Stomach (tissue), 9 donors: Measurements from ENCODE around the gene MSI2. TPM values are rescaled to one million over a fixed set of nuclear protein-coding genes. Genes with fewer than 3 reads are reported as not detected.

ENCODE experiments used
- DNase-seq, 2 donors: peaks; one replicate each; pipeline versions ENCODE4 v3.0.0 to v3.0.0-alpha.2; 2013 to 2019
- H3K27ac ChIP-seq, 5 donors: fragments of 200-600 bp in 4 of 5; sonication (generic) in 4 of 5; one replicate each; pipeline ENCODE4 v1.5.1; 2013 to 2019; ENCODE audit warnings: mild to moderate bottlenecking in 1 of 5, moderate library complexity in 1 of 5
- H3K27me3 ChIP-seq, 3 donors: fragments of 200-600 bp; sonication (generic); one replicate each; pipeline ENCODE4 v1.5.1; 2017 to 2019; ENCODE audit warnings: mixed run types in 1 of 3
- H3K36me3 ChIP-seq, 4 donors: fragments of 200-600 bp; sonication (generic); 1 replicate in 3 of 4; 2 replicates in 1 of 4; pipeline ENCODE4 v1.5.1; 2016 to 2019
- H3K4me1 ChIP-seq, 4 donors: fragments of 200-600 bp; sonication (generic); one replicate each; pipeline ENCODE4 v1.5.1; 2016 to 2019
- H3K4me3 ChIP-seq, 4 donors: fragments of 200-600 bp; sonication (generic) in 3 of 4; one replicate each; pipeline ENCODE4 v1.5.1; 2016 to 2019; ENCODE audit warnings: mild to moderate bottlenecking in 1 of 4
- H3K9me3 ChIP-seq, 4 donors: fragments of 200-600 bp; sonication (generic); one replicate each; pipeline ENCODE4 v1.5.1; 2016 to 2019
- CTCF ChIP-seq, 7 experiments: fragments of 450-650 bp in 4 of 7; fragments of 200-600 bp in 3 of 7; sonication (generic) in 3 of 7; IDR thresholded peaks; one replicate each; pipeline ENCODE4 v1.5.1; 2016 to 2019; ENCODE audit warnings: antibody characterized with exemption in 7 of 7, control low read depth in 2 of 7, mild to moderate bottlenecking in 1 of 7
- EP300 ChIP-seq: sonication (generic); formaldehyde crosslinking; IDR thresholded peaks from one replicate; pipeline ENCODE4 v1.6.1; 2017; ENCODE audit warnings: antibody characterized with exemption
- POLR2A ChIP-seq, 4 donors: fragments of 450-650 bp; IDR thresholded peaks; one replicate each; pipeline ENCODE4 v1.6.1; 2016; ENCODE audit warnings: antibody characterized with exemption in 4 of 4, control low read depth in 2 of 4, mild to moderate bottlenecking in 1 of 4, moderate library complexity in 1 of 4
- POLR2AphosphoS5 ChIP-seq, 3 donors: sonication (generic); formaldehyde crosslinking; IDR thresholded peaks; one replicate each; pipeline ENCODE4 v1.6.1; 2016; ENCODE audit warnings: antibody characterized with exemption in 3 of 3
- WGBS, 5 donors: extraction: QIAGEN DNeasy Blood & Tissue Kit in 3 of 5; methylation state at CpG; one replicate each; pipeline versions ENCODE4 v1.1.5 to v1.1.7; 2013 to 2018; 5-methylcytosine and 5-hydroxymethylcytosine counted together
- intact Hi-C: fragments of 100-400 bp; cut with DNase I; formaldehyde crosslinking; loops from one replicate; pipeline ENCODE4 v1.15.1; 2023; ENCODE audit warnings: low total_unique reads
- polyA plus RNA-seq, 3 donors: library from polyadenylated mRNA; stranded (reverse); fragments of 200-250 nt; gene quantifications; one replicate each; pipeline ENCODE4 v1.2.3, GENCODE V29; 2013
- total RNA-seq, 5 donors: library from RNA; depleted of rRNA; stranded (reverse); fragments of >200 nt; gene quantifications; one replicate each; pipeline versions ENCODE4 v1.1.0 to v1.2.3, GENCODE V29; 2014 to 2016
- donor health status: healthy with polysubstance abuse.
- donor health status: Bipolar disorder and iron deficiency.
- donor health status: healthy.

Gene MSI2
- total and polyA plus RNA-seq, 8 donors, result 8.3 to 72.4 (median 22.9) TPM

- TF ChIP-seq EP300 (no peak), CTCF (IDR thresholded peaks at IDR 0.05) (no peak), POLR2A (IDR thresholded peaks at IDR 0.05) (no peak), POLR2AphosphoS5 (IDR thresholded peaks at IDR 0.05) (no peak)
- peaks cover 0 to 39% (median 11%) of the 10 kb centered on the region in 4 donors for H3K36me3 ChIP-seq
- DNase-seq, result no peak
These were observed 53.2 kb downstream of the MSI2 start for GRCh38 chr17:57309479-57309878.

GRCh38 chr17:57311281-57312216 is 55.2 kb downstream of the MSI2 start:
- no peak overlapping the region for H3K27ac ChIP-seq
- TF ChIP-seq CTCF (IDR thresholded peaks at IDR 0.05) (no peak), POLR2A (IDR thresholded peaks at IDR 0.05) (no peak), EP300 (no peak), POLR2AphosphoS5 (IDR thresholded peaks at IDR 0.05) (no peak)
- H3K4me1 ChIP-seq, result peaks cover 0 to 18% (median 8%) of the 10 kb centered on the region in 4 donors
- no peak overlapping the region for H3K4me3 ChIP-seq
- intact Hi-C loops, result no loop called here
- WGBS, 5 donors, result 68 to 89% (median 75%) methylated on average over 10 of the region's 10 CpGs
- peaks cover 0 to 33% (median 11%) of the 10 kb centered on the region in 4 donors for H3K36me3 ChIP-seq
- peak; percentile 30 to 38 for DNase-seq
- H3K9me3 ChIP-seq, result no peaks in the 10 kb centered on the region
- no peaks in the 10 kb centered on the region for H3K27me3 ChIP-seq

More at GRCh38 chr17:57309479-57309878, 53.2 kb downstream of the MSI2 start:
- intact Hi-C loops, result no loop called here
- H3K4me3 ChIP-seq, result no peak overlapping the region
- WGBS, 5 donors, result 79 to 91% (median 87%) methylated on average over 7 of the region's 7 CpGs
- no peaks in the 10 kb centered on the region for H3K27me3 ChIP-seq
- H3K4me1 ChIP-seq, result peaks cover 0 to 18% (median 8%) of the 10 kb centered on the region in 4 donors
- H3K27ac ChIP-seq, result no peak overlapping the region
- H3K9me3 ChIP-seq, result no peaks in the 10 kb centered on the region

- intact Hi-C loops, result no loop called here
- Histone ChIP-seq H3K27me3 (no peaks in the 10 kb centered on the region), H3K36me3 (peaks cover 0 to 32% (median 11%) of the 10 kb centered on the region in 4 donors), H3K9me3 (no peaks in the 10 kb centered on the region), H3K4me1 (peaks cover 0 to 18% (median 8%) of the 10 kb centered on the region in 4 donors), H3K27ac (no peak overlapping the region), H3K4me3 (no peak overlapping the region)
- DNase-seq, result no peak
- 37 to 70% (median 63%) methylated on average over 2 of the region's 2 CpGs for WGBS, 5 donors
- TF ChIP-seq EP300 (no peak), CTCF (IDR thresholded peaks at IDR 0.05) (no peak), POLR2A (IDR thresholded peaks at IDR 0.05) (no peak), POLR2AphosphoS5 (IDR thresholded peaks at IDR 0.05) (no peak)
These were observed 55.9 kb downstream of the MSI2 start for GRCh38 chr17:57312242-57312641.

GRCh38 chr17:57313097-57313835 is 56.9 kb downstream of the MSI2 start:
- peaks cover 0 to 18% (median 8%) of the 10 kb centered on the region in 4 donors for H3K4me1 ChIP-seq
- no peak for DNase-seq
- H3K9me3 ChIP-seq, result no peaks in the 10 kb centered on the region
- no peak for TF ChIP-seq POLR2A (IDR thresholded peaks at IDR 0.05)
- no peak for TF ChIP-seq CTCF (IDR thresholded peaks at IDR 0.05)
- TF ChIP-seq EP300, result no peak
- no peak for TF ChIP-seq POLR2AphosphoS5 (IDR thresholded peaks at IDR 0.05)
- WGBS, 5 donors, result 77 to 92% (median 84%) methylated on average over 12 of the region's 12 CpGs
- peaks cover 0 to 27% (median 9%) of the 10 kb centered on the region in 4 donors for H3K36me3 ChIP-seq
- no peaks in the 10 kb centered on the region for H3K27me3 ChIP-seq
- H3K27ac ChIP-seq, result no peak overlapping the region
- no peak overlapping the region for H3K4me3 ChIP-seq
- intact Hi-C loops, result no loop called here
